ENCODE results near the gene AK8. TPM values are rescaled to one million over a fixed set of nuclear protein-coding genes. Genes with fewer than 3 reads are reported as not detected.
A peak's percentile ranks its signal among the peaks of the same experiment; 100 is the strongest.
"Not testable (repeated sequence)": the region's sequence is repeated elsewhere in the genome, so short reads cannot be mapped to it uniquely, and the experiment has no call there.

Gene AK8
- total RNA-seq, 1 experiment from 2014 or later, result 0.34 TPM

GRCh38 chr9:132744881-132745755 is 133.0 kb downstream of the AK8 start:
- DNase-seq (ENCODE audit: low read depth), result no peak

GRCh38 chr9:132743931-132744479 is 134.1 kb downstream of the AK8 start:
- no peak for DNase-seq (ENCODE audit: low read depth)

GRCh38 chr9:132742821-132743311 is 135.2 kb downstream of the AK8 start:
- no peak for DNase-seq (ENCODE audit: low read depth)

GRCh38 chr9:132740526-132741309 is 137.4 kb downstream of the AK8 start:
- no peak for DNase-seq (ENCODE audit: low read depth)

- DNase-seq (ENCODE audit: low read depth), result no peak
Measured at GRCh38 chr9:132739710-132740310, 138.3 kb downstream of the AK8 start.

- no peak for DNase-seq (ENCODE audit: low read depth)
Measured at GRCh38 chr9:132733260-132733815, 144.7 kb downstream of the AK8 start.

GRCh38 chr9:132732326-132733259 is 145.5 kb downstream of the AK8 start:
- DNase-seq (ENCODE audit: low read depth), result peak; percentile 53

- no peak for DNase-seq (ENCODE audit: low read depth)
Measured at GRCh38 chr9:132731230-132731629, 146.9 kb downstream of the AK8 start.

GRCh38 chr9:132730054-132731033 is 147.7 kb downstream of the AK8 start:
- DNase-seq (ENCODE audit: low read depth), result no peak

- DNase-seq (ENCODE audit: low read depth), result no peak
Measured at GRCh38 chr9:132729235-132729890, 148.7 kb downstream of the AK8 start.

- no peak for DNase-seq (ENCODE audit: low read depth)
Measured at GRCh38 chr9:132728497-132728896, 149.6 kb downstream of the AK8 start.

- DNase-seq (ENCODE audit: low read depth), result no peak
Measured at GRCh38 chr9:132728071-132728470, 150.0 kb downstream of the AK8 start.

- no peak for DNase-seq (ENCODE audit: low read depth)
Measured at GRCh38 chr9:132726576-132727130, 151.4 kb downstream of the AK8 start.

- no peak for DNase-seq (ENCODE audit: low read depth)
Measured at GRCh38 chr9:132725306-132725705, 152.8 kb downstream of the AK8 start.

GRCh38 chr9:132723809-132724208 is 154.3 kb downstream of the AK8 start:
- no peak for DNase-seq (ENCODE audit: low read depth)

- DNase-seq (ENCODE audit: low read depth), result no peak
Measured at GRCh38 chr9:132722564-132723065, 155.5 kb downstream of the AK8 start.

- DNase-seq (ENCODE audit: low read depth), result no peak
Measured at GRCh38 chr9:132721661-132722060, 156.4 kb downstream of the AK8 start.

GRCh38 chr9:132718381-132718928 is 159.6 kb downstream of the AK8 start:
- not testable (repeated sequence) for DNase-seq (ENCODE audit: low read depth)

All from M059J (cell line).